SK-N-SH treated with all-trans-retinoic acid at 6 μM for 48 hours (cell line): ENCODE measurements around the gene MOGAT1.

Experiments
- ARNTL ChIP-seq: fragments of 450-650 bp; formaldehyde crosslinking; IDR thresholded peaks from 2 replicates; pipeline ENCODE4 v1.5.0; 2020; ENCODE audit warnings: low read depth, mild to moderate bottlenecking, moderate library complexity, borderline replicate concordance
- BACH2 ChIP-seq: fragments of 250-450 bp; sonication (Bioruptor Pico); IDR thresholded peaks from 2 replicates; pipeline ENCODE4 v1.9.0; 2021; ENCODE audit warnings: mild to moderate bottlenecking, borderline replicate concordance
- CREB5 ChIP-seq: fragments of 250-450 bp; sonication (Bioruptor Pico); IDR thresholded peaks from 2 replicates; pipeline ENCODE4 v1.5.1; 2020; ENCODE audit warnings: low read depth, mild to moderate bottlenecking, moderate library complexity
- CSDC2 ChIP-seq: fragments of 250-450 bp; sonication (Bioruptor Pico); IDR thresholded peaks from 2 replicates; pipeline ENCODE4 v1.5.0; 2020; ENCODE audit warnings: mild to moderate bottlenecking, moderate library complexity
- GLIS3 ChIP-seq: fragments of 250-450 bp; sonication (Bioruptor Pico); IDR thresholded peaks from 2 replicates; pipeline ENCODE4 v1.5.0; 2020; ENCODE audit warnings: mild to moderate bottlenecking, moderate library complexity
- ISL1 ChIP-seq: fragments of 250-450 bp; sonication (Bioruptor Pico); IDR thresholded peaks from 2 replicates; pipeline ENCODE4 v2.1.2; 2022; ENCODE audit warnings: mild to moderate bottlenecking, moderate library complexity
- OSR1 ChIP-seq: fragments of 250-450 bp; sonication (Bioruptor Pico); IDR thresholded peaks from 2 replicates; pipeline ENCODE4 v1.8.0; 2022; ENCODE audit warnings: moderate library complexity, mild to moderate bottlenecking, inconsistent platforms
- PATZ1 ChIP-seq: fragments of 250-450 bp; sonication (Bioruptor Pico); IDR thresholded peaks from 2 replicates; pipeline ENCODE4 v1.8.0; 2020; ENCODE audit warnings: mild to moderate bottlenecking, moderate library complexity, borderline replicate concordance
- RARB ChIP-seq: fragments of 250-450 bp; sonication (Bioruptor Pico); IDR thresholded peaks from 2 replicates; pipeline ENCODE4 v1.8.0; 2021; ENCODE audit warnings: mild to moderate bottlenecking, moderate library complexity
- SNAI2 ChIP-seq: fragments of 250-450 bp; sonication (Bioruptor Pico); IDR thresholded peaks from 2 replicates; pipeline ENCODE4 v1.5.0; 2020; ENCODE audit warnings: mild to moderate bottlenecking, moderate library complexity
- TCF4 ChIP-seq: fragments of 250-450 bp; sonication (Bioruptor Pico); IDR thresholded peaks from 2 replicates; pipeline ENCODE4 v1.8.0; 2021; ENCODE audit warnings: mild to moderate bottlenecking, moderate library complexity, borderline replicate concordance
- TSHZ2 ChIP-seq: fragments of 250-450 bp; sonication (Bioruptor Pico); IDR thresholded peaks from 2 replicates; pipeline ENCODE4 v1.5.0; 2020; ENCODE audit warnings: mild to moderate bottlenecking, moderate library complexity
- ZC3H10 ChIP-seq: fragments of 250-450 bp; sonication (Bioruptor Pico); IDR thresholded peaks from 2 replicates; pipeline ENCODE4 v1.5.1; 2021; ENCODE audit warnings: mild to moderate bottlenecking, moderate library complexity
- ZFP30 ChIP-seq: fragments of 450-650 bp; formaldehyde crosslinking; IDR thresholded peaks from 2 replicates; pipeline ENCODE4 v1.5.0; 2022; ENCODE audit warnings: mild to moderate bottlenecking, moderate library complexity

GRCh38 chr2:222728621-222729020 lies 57.2 kb downstream of the MOGAT1 start:
- TF ChIP-seq SNAI2 (CRISPR knock-in tag): no peak
- no peak for TF ChIP-seq PATZ1 (CRISPR knock-in tag)
- no peak for TF ChIP-seq RARB (CRISPR knock-in tag)
- no peak for TF ChIP-seq CREB5 (CRISPR knock-in tag)
- TF ChIP-seq ISL1 (CRISPR knock-in tag): no peak
- no peak for TF ChIP-seq TSHZ2 (CRISPR knock-in tag)
- no peak for TF ChIP-seq TCF4 (CRISPR knock-in tag)
- no peak for TF ChIP-seq BACH2 (CRISPR knock-in tag)
- no peak for TF ChIP-seq ZC3H10 (CRISPR knock-in tag)
- no peak for TF ChIP-seq ARNTL
- TF ChIP-seq OSR1 (CRISPR knock-in tag): no peak
- TF ChIP-seq ZFP30: no peak
- TF ChIP-seq GLIS3 (CRISPR knock-in tag): no peak
- no peak for TF ChIP-seq CSDC2 (CRISPR knock-in tag)
